ENCODE results near the gene AMPD2. TPM values are rescaled to one million over a fixed set of nuclear protein-coding genes. Genes with fewer than 3 reads are reported as not detected.

The AMPD2 gene
- total RNA-seq, 1 donor from 2014 or later = 91.6 TPM

DNA sequence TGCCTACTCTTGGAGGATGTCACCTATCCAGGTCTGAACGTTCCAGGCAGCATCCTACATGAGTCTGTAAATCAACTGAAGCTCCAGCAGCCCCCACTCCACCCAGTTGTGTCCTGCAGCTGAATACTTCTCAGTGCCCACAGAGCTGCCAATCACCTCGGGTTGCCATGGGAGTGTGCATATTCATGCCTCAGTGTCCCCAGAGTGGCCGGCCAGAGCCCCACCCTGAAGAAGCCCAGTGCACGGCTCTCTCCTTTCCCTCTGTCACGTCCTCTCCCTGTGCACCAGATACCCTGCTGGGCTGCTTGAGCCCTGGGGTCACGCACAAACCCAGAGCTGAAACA is 20.2 kb downstream of the AMPD2 start:
- H3K9me3 Mint-ChIP-seq (ENCODE audit: low read depth) = no peaks in the 10 kb centered on the region
- no peak overlapping the region for H3K4me3 Mint-ChIP-seq (ENCODE audit: low read depth)
- peak overlapping the region; percentile 41 for H3K27ac Mint-ChIP-seq
- DNase-seq (ENCODE audit: low spot score, unreplicated experiment) = no peak
- peaks cover 17% of the 10 kb centered on the region for H3K4me1 Mint-ChIP-seq (ENCODE audit: low read depth)
- H3K27me3 Mint-ChIP-seq = peaks cover 17% of the 10 kb centered on the region
- TF ChIP-seq, protein P1, sequence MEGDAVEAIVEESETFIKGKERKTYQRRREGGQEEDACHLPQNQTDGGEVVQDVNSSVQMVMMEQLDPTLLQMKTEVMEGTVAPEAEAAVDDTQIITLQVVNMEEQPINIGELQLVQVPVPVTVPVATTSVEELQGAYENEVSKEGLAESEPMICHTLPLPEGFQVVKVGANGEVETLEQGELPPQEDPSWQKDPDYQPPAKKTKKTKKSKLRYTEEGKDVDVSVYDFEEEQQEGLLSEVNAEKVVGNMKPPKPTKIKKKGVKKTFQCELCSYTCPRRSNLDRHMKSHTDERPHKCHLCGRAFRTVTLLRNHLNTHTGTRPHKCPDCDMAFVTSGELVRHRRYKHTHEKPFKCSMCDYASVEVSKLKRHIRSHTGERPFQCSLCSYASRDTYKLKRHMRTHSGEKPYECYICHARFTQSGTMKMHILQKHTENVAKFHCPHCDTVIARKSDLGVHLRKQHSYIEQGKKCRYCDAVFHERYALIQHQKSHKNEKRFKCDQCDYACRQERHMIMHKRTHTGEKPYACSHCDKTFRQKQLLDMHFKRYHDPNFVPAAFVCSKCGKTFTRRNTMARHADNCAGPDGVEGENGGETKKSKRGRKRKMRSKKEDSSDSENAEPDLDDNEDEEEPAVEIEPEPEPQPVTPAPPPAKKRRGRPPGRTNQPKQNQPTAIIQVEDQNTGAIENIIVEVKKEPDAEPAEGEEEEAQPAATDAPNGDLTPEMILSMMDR (IDR thresholded peaks at IDR 0.05; ENCODE audit: unreplicated experiment) = no peak
- no peaks in the 10 kb centered on the region for H3K36me3 Mint-ChIP-seq (ENCODE audit: insufficient read depth)

DNA sequence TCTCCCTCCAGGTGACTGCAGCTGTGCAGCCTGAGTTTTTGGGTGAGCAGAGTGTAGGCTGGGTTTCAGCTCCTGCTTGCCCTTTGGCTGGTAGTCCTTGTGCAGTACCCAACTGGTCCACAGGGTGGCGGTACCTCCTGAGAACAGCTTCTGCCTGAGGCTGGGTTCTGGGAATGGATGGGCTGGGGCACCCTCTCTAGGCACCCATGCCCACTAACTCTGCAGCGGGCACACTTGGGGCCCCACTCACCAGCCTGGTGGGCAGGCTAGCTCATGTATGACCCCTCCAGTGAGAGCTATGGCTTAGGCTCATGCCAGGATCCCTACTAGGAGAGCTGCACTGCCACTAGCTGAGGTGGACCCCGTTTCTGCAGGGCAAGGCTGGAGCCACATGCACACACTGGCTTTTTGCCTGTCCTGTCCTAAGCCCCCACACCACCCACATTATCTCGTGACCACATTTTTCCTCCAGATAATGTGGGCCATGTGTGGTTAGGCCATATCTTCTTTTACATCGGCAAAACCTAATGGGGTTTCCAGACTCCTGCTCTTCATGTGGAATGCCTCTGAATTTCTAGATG is 20.7 kb downstream of the AMPD2 start:
- TF ChIP-seq, protein P1 (IDR thresholded peaks at IDR 0.05; ENCODE audit: unreplicated experiment) = peak; percentile 85
- peak; percentile 88 for DNase-seq (ENCODE audit: low spot score, unreplicated experiment)
- no peaks in the 10 kb centered on the region for H3K36me3 Mint-ChIP-seq (ENCODE audit: insufficient read depth)
- no peak overlapping the region for H3K4me3 Mint-ChIP-seq (ENCODE audit: low read depth)
- H3K9me3 Mint-ChIP-seq (ENCODE audit: low read depth) = no peaks in the 10 kb centered on the region
- peaks cover 17% of the 10 kb centered on the region for H3K27me3 Mint-ChIP-seq
- H3K4me1 Mint-ChIP-seq (ENCODE audit: low read depth) = peaks cover 18% of the 10 kb centered on the region
- H3K27ac Mint-ChIP-seq = peak overlapping the region; percentile 41

DNA sequence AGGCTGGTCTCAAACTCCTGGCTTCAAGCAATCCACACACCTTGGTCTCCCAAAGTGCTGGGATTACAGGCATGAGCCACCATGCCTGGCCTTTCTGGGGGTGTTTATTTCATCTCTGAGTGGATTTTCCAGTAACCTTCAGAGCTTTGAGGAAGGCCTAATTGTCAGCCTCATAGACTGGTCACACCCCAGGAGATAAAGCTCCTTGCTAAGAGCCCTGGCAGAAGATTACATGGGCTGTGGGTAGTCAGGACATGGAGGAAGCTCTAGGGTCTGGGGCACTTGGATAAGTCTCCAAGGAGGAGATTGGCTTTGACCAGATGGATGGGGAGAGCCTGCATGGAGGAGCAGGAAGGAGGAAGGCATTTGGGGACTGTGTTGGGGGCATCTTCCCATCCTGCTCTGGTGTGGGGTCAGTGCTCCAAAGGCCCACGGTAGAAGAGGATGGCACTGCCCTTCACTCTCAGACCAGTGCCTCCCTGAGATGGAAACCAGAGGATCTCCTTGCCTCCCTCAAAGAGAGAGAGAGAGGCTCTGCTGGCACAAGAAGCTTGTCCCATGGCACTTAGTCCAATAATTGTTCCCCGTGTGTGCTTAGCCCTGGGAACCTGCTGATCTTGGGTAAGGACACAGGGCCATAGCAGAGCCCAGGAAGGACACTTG is 21.6 kb downstream of the AMPD2 start:
- no peak for DNase-seq (ENCODE audit: low spot score, unreplicated experiment)
- Mint-ChIP-seq H3K4me1 (ENCODE audit: low read depth) (peaks cover 15% of the 10 kb centered on the region), H3K9me3 (ENCODE audit: low read depth) (peaks cover 3% of the 10 kb centered on the region), H3K36me3 (ENCODE audit: insufficient read depth) (peaks cover 2% of the 10 kb centered on the region), H3K27ac (no peak overlapping the region), H3K27me3 (peaks cover 17% of the 10 kb centered on the region), H3K4me3 (ENCODE audit: low read depth) (no peak overlapping the region)
- TF ChIP-seq, protein P1 (IDR thresholded peaks at IDR 0.05; ENCODE audit: unreplicated experiment) = no peak

DNA sequence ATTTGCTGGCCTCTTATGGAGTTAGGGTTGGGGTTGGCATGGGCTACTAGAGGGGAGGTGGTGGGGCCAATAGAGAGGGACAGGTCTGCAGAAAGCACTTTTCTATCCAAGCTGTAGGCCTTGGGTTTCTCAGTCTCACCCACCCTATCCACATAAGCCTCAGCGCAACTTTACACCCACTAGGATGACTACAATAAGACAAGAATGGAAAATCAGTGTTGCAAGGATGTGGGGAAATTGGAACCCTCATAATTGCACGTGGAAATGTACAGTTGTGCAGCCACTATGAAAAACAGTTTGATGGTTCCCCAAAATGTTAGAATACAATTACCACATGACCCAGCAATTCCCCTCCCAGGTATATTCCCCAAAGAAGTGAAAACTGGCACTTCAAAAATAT is 22.2 kb downstream of the AMPD2 start:
- Mint-ChIP-seq H3K4me3 (ENCODE audit: low read depth) (no peak overlapping the region), H3K27me3 (peaks cover 17% of the 10 kb centered on the region), H3K9me3 (ENCODE audit: low read depth) (peaks cover 5% of the 10 kb centered on the region), H3K27ac (no peak overlapping the region), H3K4me1 (ENCODE audit: low read depth) (peaks cover 15% of the 10 kb centered on the region), H3K36me3 (ENCODE audit: insufficient read depth) (peaks cover 2% of the 10 kb centered on the region)
- TF ChIP-seq, protein P1 (IDR thresholded peaks at IDR 0.05; ENCODE audit: unreplicated experiment) = no peak
- DNase-seq (ENCODE audit: low spot score, unreplicated experiment) = no peak

DNA sequence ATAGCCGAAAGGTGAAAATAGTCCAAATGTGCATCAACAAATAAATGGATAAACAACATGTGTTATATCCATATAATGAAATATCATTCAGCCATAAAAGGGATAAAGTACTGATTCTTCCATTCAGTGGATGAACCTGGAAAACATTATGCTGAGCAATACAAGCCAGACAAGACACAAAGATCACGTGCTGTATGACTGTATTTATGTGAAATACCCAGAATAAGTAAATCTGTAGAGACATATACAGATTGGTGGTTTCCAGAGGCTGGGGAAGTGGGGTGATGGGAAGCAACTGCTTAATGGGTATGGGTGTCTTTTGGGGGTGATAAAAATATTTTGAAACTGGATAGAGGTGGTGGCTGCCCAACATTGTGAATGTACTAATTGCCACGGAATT is 23.0 kb downstream of the AMPD2 start:
- TF ChIP-seq, protein P1 (IDR thresholded peaks at IDR 0.05; ENCODE audit: unreplicated experiment) = no peak
- H3K27me3 Mint-ChIP-seq = peaks cover 17% of the 10 kb centered on the region
- peaks cover 9% of the 10 kb centered on the region for H3K9me3 Mint-ChIP-seq (ENCODE audit: low read depth)
- H3K4me3 Mint-ChIP-seq (ENCODE audit: low read depth) = no peak overlapping the region
- H3K4me1 Mint-ChIP-seq (ENCODE audit: low read depth) = peaks cover 15% of the 10 kb centered on the region
- H3K27ac Mint-ChIP-seq = no peak overlapping the region
- DNase-seq (ENCODE audit: low spot score, unreplicated experiment) = no peak
- H3K36me3 Mint-ChIP-seq (ENCODE audit: insufficient read depth) = peaks cover 4% of the 10 kb centered on the region
